ENCODE measurements around the gene MPPED1.

The MPPED1 gene

GRCh38 chr22:43412808-43413795 is 1.3 kb downstream of the MPPED1 start:
- peak; percentile 93 for DNase-seq

GRCh38 chr22:43413826-43414225 is 2.0 kb downstream of the MPPED1 start:
- DNase-seq = no peak

GRCh38 chr22:43415681-43416080 is 3.9 kb downstream of the MPPED1 start:
- DNase-seq = no peak

GRCh38 chr22:43417555-43417954 is 5.7 kb downstream of the MPPED1 start:
- DNase-seq = no peak

- no peak for DNase-seq
These were observed 6.4 kb downstream of the MPPED1 start for GRCh38 chr22:43418079-43418825.

- DNase-seq = no peak
These were observed 7.7 kb downstream of the MPPED1 start for GRCh38 chr22:43419371-43420080.

- no peak for DNase-seq
These were observed 9.3 kb downstream of the MPPED1 start for GRCh38 chr22:43421046-43421665.

GRCh38 chr22:43421914-43422615 is 10.3 kb downstream of the MPPED1 start:
- DNase-seq = no peak

- no peak for DNase-seq
These were observed 11.2 kb downstream of the MPPED1 start for GRCh38 chr22:43423046-43423445.

- DNase-seq = no peak
These were observed 12.4 kb downstream of the MPPED1 start for GRCh38 chr22:43424201-43424600.

- no peak for DNase-seq
These were observed 13.1 kb downstream of the MPPED1 start for GRCh38 chr22:43424666-43425630.

GRCh38 chr22:43425976-43426785 is 14.4 kb downstream of the MPPED1 start:
- DNase-seq = no peak

GRCh38 chr22:43426816-43427215 is 15.0 kb downstream of the MPPED1 start:
- DNase-seq = no peak

GRCh38 chr22:43427296-43428004 is 15.6 kb downstream of the MPPED1 start:
- DNase-seq = no peak

- DNase-seq = no peak
These were observed 16.2 kb downstream of the MPPED1 start for GRCh38 chr22:43428005-43428485.

GRCh38 chr22:43428521-43428920 is 16.7 kb downstream of the MPPED1 start:
- no peak for DNase-seq

GRCh38 chr22:43429426-43429825 is 17.6 kb downstream of the MPPED1 start:
- no peak for DNase-seq

GRCh38 chr22:43431808-43432554 is 20.2 kb downstream of the MPPED1 start:
- no peak for DNase-seq
